Measurements from ENCODE around the gene ZNF398.

The ZNF398 gene

GRCh38 chr7:149194799-149195179, 47.5 kb downstream of the ZNF398 start:
- in situ Hi-C loops (cut with HindIII; ENCODE audit: low sequenced_read_pairs): loop anchor here (5.0 kb wide), 1 partner anchor 58 kb away; no protein-coding TSS in a partner anchor

DNA sequence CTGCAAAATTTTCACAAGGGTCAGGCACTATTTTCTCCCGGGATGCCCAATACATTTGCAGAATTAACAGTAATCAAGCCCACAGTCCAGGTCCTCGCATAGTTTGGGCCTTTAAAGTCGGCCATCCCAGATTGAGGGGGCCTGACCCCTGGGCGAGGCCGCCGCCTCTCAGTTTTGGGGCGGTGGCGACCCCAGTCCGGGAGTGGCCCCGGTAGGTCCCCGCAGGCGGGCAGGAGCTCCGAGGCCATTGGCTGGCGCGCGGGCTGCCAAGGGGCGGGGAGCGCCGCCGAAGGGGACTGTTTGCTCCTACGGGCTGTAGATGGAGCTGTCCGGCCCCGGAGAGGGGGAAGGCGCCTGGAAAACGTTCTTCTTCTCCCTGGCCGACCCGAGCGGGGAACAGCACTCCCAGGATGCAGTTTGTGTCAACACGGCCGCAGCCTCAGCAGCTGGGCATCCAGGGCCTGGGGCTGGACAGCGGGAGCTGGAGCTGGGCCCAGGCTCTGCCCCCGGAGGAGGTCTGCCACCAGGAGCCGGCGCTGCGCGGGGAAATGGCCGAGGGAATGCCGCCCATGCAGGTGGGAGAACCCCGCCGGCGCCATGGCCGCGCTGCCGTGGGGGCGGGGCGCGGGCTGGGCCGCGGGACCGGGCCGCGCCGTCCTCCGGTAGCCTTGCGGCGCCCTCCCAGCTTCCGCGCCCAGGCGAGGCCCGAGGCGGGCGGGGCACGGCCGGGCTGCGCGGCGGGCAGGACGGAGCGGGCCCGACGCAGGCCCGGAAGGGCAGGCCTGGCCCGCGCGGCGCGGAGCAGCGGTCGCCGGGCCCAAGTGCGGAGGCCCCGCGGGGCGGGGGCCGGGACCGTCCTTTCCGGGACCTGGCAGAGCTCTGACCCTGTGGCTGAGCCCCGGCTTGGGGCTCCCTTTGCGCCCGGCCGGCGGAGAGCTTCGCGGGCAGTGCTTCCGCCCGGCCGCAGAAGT, 48.2 kb downstream of the ZNF398 start, which contains the start of gene ZNF282:
TSS of gene ZNF282 (plus strand) at position 367 of the 971 bp plus-strand sequence. CDS start at position 411, 44 bp downstream.
- in situ Hi-C loops (cut with HindIII; ENCODE audit: low sequenced_read_pairs): loop anchor here (5.0 kb wide), 1 partner anchor 57 kb away; no protein-coding TSS in a partner anchor

- in situ Hi-C loops (cut with HindIII; ENCODE audit: low sequenced_read_pairs): loop anchor here (5.0 kb wide), 1 partner anchor 56 kb away; no protein-coding TSS in a partner anchor
These were observed 49.0 kb downstream of the ZNF398 start for GRCh38 chr7:149196151-149196704.

GRCh38 chr7:149196705-149197171, 49.5 kb downstream of the ZNF398 start:
- in situ Hi-C loops (cut with HindIII; ENCODE audit: low sequenced_read_pairs): loop anchor here (5.0 kb wide), 1 partner anchor 56 kb away; no protein-coding TSS in a partner anchor

DNA sequence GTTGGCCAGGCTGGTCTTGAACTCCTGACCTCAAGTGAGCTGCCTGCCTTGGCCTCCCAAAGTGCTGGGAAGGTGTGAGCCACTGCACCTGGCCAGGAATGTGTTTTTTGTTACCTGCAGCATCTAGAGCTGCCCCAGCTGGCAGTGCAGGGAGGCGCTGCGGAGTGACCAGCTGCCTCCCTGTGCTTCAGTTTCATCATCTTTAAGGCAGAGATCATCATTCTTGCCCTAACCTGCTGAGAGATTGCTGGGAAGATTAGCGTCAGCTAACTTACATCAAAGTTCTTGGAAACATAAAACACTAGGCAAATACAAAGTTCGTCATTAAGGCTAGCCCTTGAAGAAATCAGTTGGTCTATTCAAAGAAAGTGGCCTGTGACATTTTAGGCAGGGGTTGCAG, 50.4 kb downstream of the ZNF398 start:
- in situ Hi-C loops (cut with HindIII; ENCODE audit: low sequenced_read_pairs): loop anchor here (5.0 kb wide), 1 partner anchor 55 kb away; no protein-coding TSS in a partner anchor

- in situ Hi-C loops (cut with HindIII; ENCODE audit: low sequenced_read_pairs): loop anchor here (5.0 kb wide), 1 partner anchor 54 kb away; no protein-coding TSS in a partner anchor
These were observed 51.0 kb downstream of the ZNF398 start for GRCh38 chr7:149198161-149198816.

DNA sequence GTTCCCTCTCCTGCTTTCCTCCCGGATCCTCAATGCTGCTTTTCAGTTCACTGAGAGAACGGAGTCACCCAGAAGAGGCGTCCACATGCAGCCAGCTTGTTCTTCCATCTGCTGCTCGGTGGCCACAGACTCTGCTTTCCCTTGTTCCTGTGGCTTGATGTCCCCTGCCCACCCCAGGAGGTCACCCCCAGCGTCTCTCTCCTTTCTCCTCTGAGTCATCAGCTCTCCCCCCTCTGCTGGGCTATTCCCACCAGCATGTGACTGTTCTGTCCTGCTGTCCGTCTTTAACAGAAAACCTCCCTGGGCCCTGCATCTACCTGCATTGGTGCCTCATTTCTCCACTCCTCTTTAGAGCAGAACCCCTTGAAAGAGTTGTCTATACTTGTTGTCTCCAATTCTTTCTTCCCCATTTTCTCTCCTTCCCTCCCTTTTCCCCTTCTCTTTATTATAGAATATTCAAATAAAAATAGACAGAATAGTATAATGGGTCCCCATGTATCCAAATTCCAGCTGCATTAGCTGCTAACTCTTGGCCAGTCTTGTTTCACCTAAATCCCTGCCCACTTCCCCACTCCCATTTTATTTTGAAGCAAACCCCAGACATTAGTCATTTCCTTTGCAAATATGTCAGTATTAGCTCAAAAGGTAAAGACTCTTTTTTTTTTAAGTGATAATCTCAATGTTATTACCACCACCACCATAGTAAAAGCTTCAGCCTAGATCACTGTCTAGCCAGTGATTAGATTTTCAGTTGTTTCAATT, 52.2 kb downstream of the ZNF398 start:
- in situ Hi-C loops (cut with HindIII; ENCODE audit: low sequenced_read_pairs): loop anchor here (5.0 kb wide), 1 partner anchor 53 kb away; no protein-coding TSS in a partner anchor

DNA sequence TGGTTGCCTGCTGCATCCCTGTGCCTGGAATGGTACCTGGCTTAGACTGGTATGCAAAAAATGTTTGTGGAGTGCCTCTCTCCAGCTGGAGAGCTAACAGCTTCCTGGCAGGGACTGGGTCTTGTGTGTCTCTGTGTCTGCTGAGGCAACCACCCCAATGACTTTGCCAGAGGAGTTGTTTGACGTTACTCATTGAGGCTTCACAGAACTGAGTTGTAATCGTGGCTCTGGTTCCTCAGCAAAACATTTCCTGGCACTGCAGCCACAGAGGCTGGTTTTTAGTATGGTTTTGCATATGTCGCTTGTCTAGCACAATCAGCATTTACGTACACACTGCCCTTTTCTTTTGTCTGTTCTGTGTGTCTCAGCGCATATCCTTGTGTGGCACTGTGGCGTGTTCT, 55.6 kb downstream of the ZNF398 start:
- in situ Hi-C loops (cut with HindIII; ENCODE audit: low sequenced_read_pairs): no loop called here

DNA sequence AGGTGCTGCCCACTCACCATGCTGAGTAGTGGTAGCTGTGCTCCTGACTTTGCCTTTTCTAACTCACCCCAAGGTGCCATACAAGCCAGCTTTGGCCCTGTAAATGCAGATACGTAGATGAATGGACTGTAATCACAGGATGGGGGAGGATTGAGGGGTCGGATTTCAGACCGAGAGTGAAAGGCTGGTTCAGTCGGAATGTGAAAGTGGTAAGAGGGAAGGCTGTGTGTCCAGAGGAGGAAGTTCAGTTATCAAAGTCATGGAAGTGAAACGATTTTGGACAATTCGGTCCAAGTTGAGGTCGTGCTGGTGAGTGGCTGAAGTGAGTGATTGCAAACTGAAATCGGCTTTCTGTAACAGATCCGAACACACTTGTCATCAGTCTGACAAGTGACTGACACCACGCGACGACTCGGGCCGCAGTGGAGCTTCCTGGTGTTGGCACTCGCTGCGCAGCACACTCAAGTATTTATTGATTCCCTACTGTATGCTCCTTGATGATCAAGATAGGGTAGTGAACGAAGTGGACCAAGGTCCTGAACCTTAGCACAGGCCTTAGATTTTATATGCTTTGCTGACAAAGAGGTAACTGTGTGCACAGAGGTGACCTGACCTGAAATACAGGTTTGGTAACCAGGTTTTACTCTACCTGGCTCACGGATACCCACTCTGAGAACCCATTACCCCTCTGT, 58.6 kb downstream of the ZNF398 start:
- in situ Hi-C loops (cut with HindIII; ENCODE audit: low sequenced_read_pairs): no loop called here

DNA sequence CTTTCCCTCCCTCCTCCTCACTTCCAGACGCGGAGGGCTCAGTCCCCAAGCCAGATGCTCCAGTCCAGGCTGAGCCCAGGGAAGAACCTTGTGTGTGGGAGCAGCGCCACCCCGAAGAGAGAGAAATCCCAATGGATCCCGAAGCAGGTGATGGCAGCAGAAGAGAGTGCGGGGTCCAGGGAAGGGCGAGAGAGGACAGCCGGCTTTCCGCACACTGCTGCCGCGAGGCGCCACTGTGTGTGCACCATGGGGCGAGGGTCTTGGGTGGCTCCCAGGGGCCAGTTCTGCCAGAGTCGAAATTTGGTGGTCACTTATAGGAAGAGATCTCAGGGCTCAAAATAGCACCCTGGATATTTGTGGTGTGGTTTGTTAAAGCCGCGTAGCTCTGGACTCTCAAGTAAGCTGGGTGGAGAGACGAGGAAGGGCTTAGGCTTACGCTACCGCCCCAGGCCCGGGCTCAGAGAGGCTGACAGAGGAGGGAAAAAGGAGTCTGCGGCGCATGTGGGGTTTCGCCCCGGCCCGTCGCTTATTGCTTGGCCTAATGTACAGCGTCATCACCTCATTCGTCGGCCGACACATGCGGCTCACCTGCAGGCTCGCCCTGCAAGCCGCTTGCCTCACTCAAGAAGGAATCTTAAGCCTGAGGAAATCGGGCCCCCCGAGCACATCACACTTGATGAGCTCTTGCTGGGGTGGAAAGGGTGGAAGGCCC, 60.2 kb downstream of the ZNF398 start:
- in situ Hi-C loops (cut with HindIII; ENCODE audit: low sequenced_read_pairs): no loop called here

DNA sequence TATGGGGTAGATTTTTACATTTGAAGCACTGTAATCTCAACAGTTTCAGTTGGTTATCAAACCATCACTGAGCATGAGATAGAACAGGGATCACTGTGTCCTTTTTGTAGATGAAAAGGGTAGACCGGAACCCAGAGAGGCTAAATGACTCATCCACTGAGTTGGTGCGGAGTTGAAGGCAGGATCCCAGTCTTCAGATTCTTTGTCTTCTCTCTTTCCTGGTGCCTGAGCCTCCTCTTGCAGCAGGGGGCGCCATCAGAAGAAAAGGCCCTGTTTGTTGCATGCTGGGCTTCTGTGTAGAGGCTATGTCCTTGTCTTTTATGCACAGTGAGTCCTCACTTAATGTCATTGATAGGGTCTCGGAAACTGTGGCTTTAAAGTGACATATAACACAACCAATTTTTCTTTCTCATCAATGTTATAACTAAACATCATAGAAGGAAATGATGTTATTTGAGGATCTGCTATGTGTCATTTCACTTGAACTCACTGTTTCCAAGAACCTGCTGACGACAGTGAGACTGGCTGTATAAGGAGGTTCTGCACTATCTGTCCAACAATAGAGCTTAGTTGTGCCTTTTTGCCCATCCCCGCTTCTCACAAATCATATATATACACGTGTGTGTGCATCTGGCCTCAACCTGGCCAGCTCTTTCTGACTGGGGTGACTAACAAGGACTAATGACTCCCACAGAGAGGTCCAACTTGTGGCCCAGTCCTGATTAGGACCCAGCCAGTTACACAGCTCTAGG, 62.4 kb downstream of the ZNF398 start:
- in situ Hi-C loops (cut with HindIII; ENCODE audit: low sequenced_read_pairs): no loop called here

DNA sequence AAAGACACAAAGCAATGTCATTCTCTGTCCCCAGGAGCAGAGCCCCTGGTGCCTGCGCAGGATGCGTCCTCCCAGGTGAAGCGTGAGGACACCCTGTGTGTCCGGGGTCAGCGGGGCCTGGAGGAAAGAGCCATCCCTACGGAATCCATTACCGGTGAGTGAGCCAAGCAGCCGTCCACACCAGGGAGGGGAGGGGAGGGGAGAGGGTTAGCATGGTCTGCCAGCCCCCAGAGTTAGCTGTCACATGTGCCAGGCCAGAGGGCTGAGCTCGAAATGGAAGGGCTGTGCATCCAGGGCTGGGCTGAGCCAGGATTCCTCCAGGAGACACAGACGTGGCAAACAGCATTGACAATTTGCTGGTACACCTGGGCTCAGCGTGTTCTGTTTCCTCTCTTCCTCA, 63.3 kb downstream of the ZNF398 start:
- in situ Hi-C loops (cut with HindIII; ENCODE audit: low sequenced_read_pairs): no loop called here

- in situ Hi-C loops (cut with HindIII; ENCODE audit: low sequenced_read_pairs): no loop called here
These were observed 66.9 kb downstream of the ZNF398 start for GRCh38 chr7:149214020-149214720.

DNA sequence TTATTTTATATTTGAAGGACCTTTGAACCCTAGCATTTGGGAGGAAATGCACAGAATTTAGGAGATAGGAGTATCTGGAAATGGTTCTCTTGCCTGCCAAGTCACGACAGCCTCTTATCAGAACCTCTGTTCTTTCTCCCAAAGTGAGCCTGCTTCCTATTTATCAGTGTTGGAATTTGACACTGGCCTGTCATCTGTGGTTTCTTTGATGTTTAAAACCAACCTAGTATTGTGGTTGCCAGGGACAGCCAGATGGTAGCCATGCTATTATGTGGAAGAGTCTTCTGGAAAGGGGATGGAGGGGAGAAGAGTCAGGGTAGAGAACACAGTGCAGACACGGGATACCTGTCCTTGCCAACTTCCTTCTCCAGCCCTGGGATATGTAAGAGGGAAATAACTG, 69.1 kb downstream of the ZNF398 start:
- in situ Hi-C loops (cut with HindIII; ENCODE audit: low sequenced_read_pairs): no loop called here

GRCh38 chr7:149217570-149217969, 70.3 kb downstream of the ZNF398 start:
- in situ Hi-C loops (cut with HindIII; ENCODE audit: low sequenced_read_pairs): no loop called here

- in situ Hi-C loops (cut with HindIII; ENCODE audit: low sequenced_read_pairs): no loop called here
These were observed 71.5 kb downstream of the ZNF398 start for GRCh38 chr7:149218469-149219420.

GRCh38 chr7:149220534-149220933, 73.3 kb downstream of the ZNF398 start:
- in situ Hi-C loops (cut with HindIII; ENCODE audit: low sequenced_read_pairs): no loop called here
